ENCODE data around the gene PMAIP1.
A peak's percentile ranks its signal among the peaks of the same experiment; 100 is the strongest.
"Not testable (repeated sequence)": the region's sequence is repeated elsewhere in the genome, so short reads cannot be mapped to it uniquely, and the experiment has no call there.

PMAIP1 gene

GRCh38 chr18:59899298-59900221, at the start of gene PMAIP1:
Gene PMAIP1, plus strand, starts transcription at chr18:59899996. Its CDS starts 182 bp downstream, at chr18:59900178.
- peak; percentile 86 for DNase-seq (ENCODE audit: low read depth)

- DNase-seq (ENCODE audit: low read depth): no peak
Observed at GRCh38 chr18:59851784-59852399, 47.9 kb upstream of the PMAIP1 start.

- no peak for DNase-seq (ENCODE audit: low read depth)
Observed at GRCh38 chr18:59852548-59852947, 47.2 kb upstream of the PMAIP1 start.

- no peak for DNase-seq (ENCODE audit: low read depth)
Observed at GRCh38 chr18:59853380-59853779, 46.4 kb upstream of the PMAIP1 start.

GRCh38 chr18:59853988-59854387, 45.8 kb upstream of the PMAIP1 start:
- DNase-seq (ENCODE audit: low read depth): not testable (repeated sequence)

GRCh38 chr18:59861009-59861408, 38.8 kb upstream of the PMAIP1 start:
- DNase-seq (ENCODE audit: low read depth): peak; percentile 88

GRCh38 chr18:59861963-59862819, 37.6 kb upstream of the PMAIP1 start:
- no peak for DNase-seq (ENCODE audit: low read depth)

GRCh38 chr18:59865241-59865986, 34.4 kb upstream of the PMAIP1 start:
- DNase-seq (ENCODE audit: low read depth): peak; percentile 41

- DNase-seq (ENCODE audit: low read depth): no peak
Observed at GRCh38 chr18:59866551-59867269, 33.1 kb upstream of the PMAIP1 start.

- peak; percentile 36 for DNase-seq (ENCODE audit: low read depth)
Observed at GRCh38 chr18:59867337-59868104, 32.3 kb upstream of the PMAIP1 start.

- peak; percentile 25 for DNase-seq (ENCODE audit: low read depth)
Observed at GRCh38 chr18:59870623-59871130, 29.1 kb upstream of the PMAIP1 start.

GRCh38 chr18:59871711-59872362, 28.0 kb upstream of the PMAIP1 start:
- DNase-seq (ENCODE audit: low read depth): no peak

- no peak for DNase-seq (ENCODE audit: low read depth)
Observed at GRCh38 chr18:59873641-59874040, 26.2 kb upstream of the PMAIP1 start.

- DNase-seq (ENCODE audit: low read depth): peak; percentile 86
Observed at GRCh38 chr18:59874166-59874565, 25.6 kb upstream of the PMAIP1 start.

GRCh38 chr18:59876310-59876626, 23.5 kb upstream of the PMAIP1 start:
- DNase-seq (ENCODE audit: low read depth): no peak

- DNase-seq (ENCODE audit: low read depth): no peak
Observed at GRCh38 chr18:59877361-59877760, 22.4 kb upstream of the PMAIP1 start.

GRCh38 chr18:59878644-59879043, 21.2 kb upstream of the PMAIP1 start:
- DNase-seq (ENCODE audit: low read depth): no peak

GRCh38 chr18:59881728-59882656, 17.8 kb upstream of the PMAIP1 start:
- DNase-seq (ENCODE audit: low read depth): peak; percentile 78

Measured in amniotic epithelial cell (primary cell).